Neural cell (in vitro differentiated cells): ENCODE data around the gene ANKRD35. TPM values are rescaled to one million over a fixed set of nuclear protein-coding genes. Genes with fewer than 3 reads are reported as not detected.

Experiments used
- H2AFZ ChIP-seq: fragments of 200-600, 300-800 bp; sonication (generic), shearing (Covaris generic); 2 replicates; pipeline ENCODE4 v1.6.0; 2014; ENCODE audit warnings: low read depth, mild to moderate bottlenecking, antibody characterized with exemption, low read length, moderate library complexity
- H3F3A ChIP-seq: fragments of 200-600 bp; shearing (Covaris generic); 2 replicates; pipeline ENCODE4 v1.6.1; 2016; ENCODE audit warnings: mild to moderate bottlenecking, moderate library complexity, mixed read lengths, antibody characterized with exemption, low read length; ENCODE audit not compliant: insufficient read depth, poor library complexity, severe bottlenecking
- H3K27ac ChIP-seq: fragments of 200-600, 300-800 bp; sonication (generic), shearing (Covaris generic); 2 replicates; pipeline ENCODE4 v1.5.1; 2014; ENCODE audit warnings: mild to moderate bottlenecking, low read length, moderate library complexity
- H3K27me3 ChIP-seq: fragments of 300-800, 200-600 bp; sonication (generic), shearing (Covaris generic); 2 replicates; pipeline ENCODE4 v1.6.0; 2014; ENCODE audit warnings: mild to moderate bottlenecking, low read depth, low read length, moderate library complexity; ENCODE audit not compliant: insufficient read depth
- H3K36me3 ChIP-seq: fragments of 300-800, 200-600 bp; sonication (generic), shearing (Covaris generic); 2 replicates; pipeline ENCODE4 v1.5.1; 2014; ENCODE audit warnings: mild to moderate bottlenecking, antibody characterized with exemption, low read length, moderate library complexity; ENCODE audit not compliant: insufficient read depth
- H3K4me2 ChIP-seq: fragments of 300-800, 200-600 bp; sonication (generic), shearing (Covaris generic); 2 replicates; pipeline ENCODE4 v1.6.0; 2014; ENCODE audit warnings: mild to moderate bottlenecking, low read length
- H3K4me3 ChIP-seq: fragments of 300-800, 200-600 bp; sonication (generic), shearing (Covaris generic); 2 replicates; pipeline ENCODE4 v1.5.1; 2014; ENCODE audit warnings: mild to moderate bottlenecking, low read length, moderate library complexity
- H3K79me2 ChIP-seq: fragments of 200-600 bp; shearing (Covaris generic); replicated peaks from 2 replicates; pipeline ENCODE4 v1.6.0; 2014; ENCODE audit warnings: mild to moderate bottlenecking, low read length, moderate library complexity; ENCODE audit not compliant: insufficient read depth
- H3K9ac ChIP-seq: fragments of 300-800, 200-600 bp; sonication (generic), shearing (Covaris generic); 2 replicates; pipeline ENCODE4 v1.6.1; 2016; ENCODE audit warnings: mild to moderate bottlenecking, low read length, mixed read lengths
- H3K9me2 ChIP-seq: fragments of 200-600 bp; shearing (Covaris generic); 2 replicates; pipeline ENCODE4 v1.6.1; 2016; ENCODE audit warnings: mild to moderate bottlenecking, low read length, mixed read lengths; ENCODE audit not compliant: insufficient read depth
- H3K9me3 ChIP-seq: fragments of 200-600, 300-800 bp; sonication (generic), shearing (Covaris generic); 2 replicates; pipeline ENCODE4 v1.6.1; 2016; ENCODE audit warnings: mild to moderate bottlenecking, mixed run types, low read length, moderate library complexity, mixed read lengths
- H4K20me1 ChIP-seq: fragments of 200-600 bp; shearing (Covaris generic); 2 replicates; pipeline ENCODE4 v1.6.1; 2016; ENCODE audit warnings: mild to moderate bottlenecking, mixed run types; ENCODE audit not compliant: insufficient read depth
- EP300 ChIP-seq: fragments of 450-650 bp; conservative IDR thresholded peaks from 2 replicates; pipeline ENCODE4 v1.6.1; 2014; ENCODE audit warnings: antibody characterized with exemption, mild to moderate bottlenecking, moderate library complexity; ENCODE audit not compliant: poor library complexity, severe bottlenecking
- EZH2 ChIP-seq: fragments of 200-600, 300-800 bp; shearing (Covaris generic), sonication (generic); IDR thresholded peaks from 2 replicates; pipeline ENCODE4 v1.6.1; 2014; ENCODE audit warnings: antibody characterized with exemption, low read length, borderline replicate concordance, mild to moderate bottlenecking; ENCODE audit not compliant: insufficient read depth, poor library complexity, severe bottlenecking
- POLR2AphosphoS5 ChIP-seq: IDR thresholded peaks from 2 replicates; pipeline ENCODE4 v1.6.1; 2012
- RAD21 ChIP-seq: fragments of 450-650 bp; conservative IDR thresholded peaks from 2 replicates; pipeline ENCODE4 v1.6.1; 2014; ENCODE audit warnings: antibody characterized with exemption, mild to moderate bottlenecking, moderate library complexity
- SMC3 ChIP-seq: fragments of 450-650 bp; conservative IDR thresholded peaks from 2 replicates; pipeline ENCODE4 v1.6.1; 2014; ENCODE audit warnings: antibody characterized with exemption, mild to moderate bottlenecking, moderate library complexity; ENCODE audit not compliant: poor library complexity
- TAF1 ChIP-seq: IDR thresholded peaks from 2 replicates; pipeline ENCODE4 v1.6.1; 2012; ENCODE audit warnings: low read depth
- polyA plus RNA-seq: library from polyadenylated mRNA; depleted of rRNA; stranded (reverse); fragments of >200 nt; gene quantifications from 2 replicates; pipeline ENCODE4 v1.2.3, GENCODE V29; 2014
- TF ChIP-seq, protein P1 (sequence below): IDR thresholded peaks from 2 replicates; pipeline ENCODE4 v1.6.1; 2012; ENCODE audit warnings: borderline replicate concordance
- TF ChIP-seq, protein P2 (sequence below): fragments of 450-650 bp; IDR thresholded peaks from 2 replicates; pipeline ENCODE4 v1.5.1; 2014; ENCODE audit warnings: antibody characterized with exemption, mild to moderate bottlenecking, moderate library complexity; ENCODE audit not compliant: poor library complexity, severe bottlenecking

Gene ANKRD35
- polyA plus RNA-seq, 1 donor from 2014 or later, result not detected

DNA sequence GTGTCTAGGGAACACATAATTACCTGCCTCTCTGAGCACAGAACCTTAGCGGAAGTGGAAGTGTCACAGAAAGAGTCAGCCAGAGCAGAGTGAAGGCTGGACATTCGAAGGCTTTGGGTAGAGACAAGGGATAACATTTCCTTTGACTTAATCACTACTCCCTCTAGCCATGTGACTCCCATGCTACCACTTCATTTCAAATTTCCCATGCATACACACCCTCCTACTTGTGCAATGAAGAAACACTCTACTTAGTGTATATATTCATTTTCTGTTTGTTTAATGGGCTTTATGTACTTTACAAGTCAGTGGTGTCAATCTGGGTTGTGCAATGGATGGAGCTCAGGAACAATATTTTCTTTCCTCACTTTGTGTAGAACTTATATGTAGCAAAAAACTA, 6.9 kb downstream of the ANKRD35 start:
- H3K36me3 ChIP-seq, result no peaks in the 10 kb centered on the region
- H3K9ac ChIP-seq, result no peak overlapping the region
- H3K9me2 ChIP-seq, result no peaks in the 10 kb centered on the region
- no peak overlapping the region for H3K4me2 ChIP-seq
- no peaks in the 10 kb centered on the region for H3F3A ChIP-seq
- no peaks in the 10 kb centered on the region for H4K20me1 ChIP-seq
- H3K27ac ChIP-seq, result no peak overlapping the region
- no peak for TF ChIP-seq EZH2
- TF ChIP-seq, protein P1, sequence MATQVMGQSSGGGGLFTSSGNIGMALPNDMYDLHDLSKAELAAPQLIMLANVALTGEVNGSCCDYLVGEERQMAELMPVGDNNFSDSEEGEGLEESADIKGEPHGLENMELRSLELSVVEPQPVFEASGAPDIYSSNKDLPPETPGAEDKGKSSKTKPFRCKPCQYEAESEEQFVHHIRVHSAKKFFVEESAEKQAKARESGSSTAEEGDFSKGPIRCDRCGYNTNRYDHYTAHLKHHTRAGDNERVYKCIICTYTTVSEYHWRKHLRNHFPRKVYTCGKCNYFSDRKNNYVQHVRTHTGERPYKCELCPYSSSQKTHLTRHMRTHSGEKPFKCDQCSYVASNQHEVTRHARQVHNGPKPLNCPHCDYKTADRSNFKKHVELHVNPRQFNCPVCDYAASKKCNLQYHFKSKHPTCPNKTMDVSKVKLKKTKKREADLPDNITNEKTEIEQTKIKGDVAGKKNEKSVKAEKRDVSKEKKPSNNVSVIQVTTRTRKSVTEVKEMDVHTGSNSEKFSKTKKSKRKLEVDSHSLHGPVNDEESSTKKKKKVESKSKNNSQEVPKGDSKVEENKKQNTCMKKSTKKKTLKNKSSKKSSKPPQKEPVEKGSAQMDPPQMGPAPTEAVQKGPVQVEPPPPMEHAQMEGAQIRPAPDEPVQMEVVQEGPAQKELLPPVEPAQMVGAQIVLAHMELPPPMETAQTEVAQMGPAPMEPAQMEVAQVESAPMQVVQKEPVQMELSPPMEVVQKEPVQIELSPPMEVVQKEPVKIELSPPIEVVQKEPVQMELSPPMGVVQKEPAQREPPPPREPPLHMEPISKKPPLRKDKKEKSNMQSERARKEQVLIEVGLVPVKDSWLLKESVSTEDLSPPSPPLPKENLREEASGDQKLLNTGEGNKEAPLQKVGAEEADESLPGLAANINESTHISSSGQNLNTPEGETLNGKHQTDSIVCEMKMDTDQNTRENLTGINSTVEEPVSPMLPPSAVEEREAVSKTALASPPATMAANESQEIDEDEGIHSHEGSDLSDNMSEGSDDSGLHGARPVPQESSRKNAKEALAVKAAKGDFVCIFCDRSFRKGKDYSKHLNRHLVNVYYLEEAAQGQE, result no peak
- no peak for TF ChIP-seq SMC3
- TF ChIP-seq POLR2AphosphoS5, result no peak
- TF ChIP-seq, protein P2, sequence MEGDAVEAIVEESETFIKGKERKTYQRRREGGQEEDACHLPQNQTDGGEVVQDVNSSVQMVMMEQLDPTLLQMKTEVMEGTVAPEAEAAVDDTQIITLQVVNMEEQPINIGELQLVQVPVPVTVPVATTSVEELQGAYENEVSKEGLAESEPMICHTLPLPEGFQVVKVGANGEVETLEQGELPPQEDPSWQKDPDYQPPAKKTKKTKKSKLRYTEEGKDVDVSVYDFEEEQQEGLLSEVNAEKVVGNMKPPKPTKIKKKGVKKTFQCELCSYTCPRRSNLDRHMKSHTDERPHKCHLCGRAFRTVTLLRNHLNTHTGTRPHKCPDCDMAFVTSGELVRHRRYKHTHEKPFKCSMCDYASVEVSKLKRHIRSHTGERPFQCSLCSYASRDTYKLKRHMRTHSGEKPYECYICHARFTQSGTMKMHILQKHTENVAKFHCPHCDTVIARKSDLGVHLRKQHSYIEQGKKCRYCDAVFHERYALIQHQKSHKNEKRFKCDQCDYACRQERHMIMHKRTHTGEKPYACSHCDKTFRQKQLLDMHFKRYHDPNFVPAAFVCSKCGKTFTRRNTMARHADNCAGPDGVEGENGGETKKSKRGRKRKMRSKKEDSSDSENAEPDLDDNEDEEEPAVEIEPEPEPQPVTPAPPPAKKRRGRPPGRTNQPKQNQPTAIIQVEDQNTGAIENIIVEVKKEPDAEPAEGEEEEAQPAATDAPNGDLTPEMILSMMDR, result no peak
- no peak for TF ChIP-seq RAD21
- TF ChIP-seq EP300, result no peak
- no peaks in the 10 kb centered on the region for H3K9me3 ChIP-seq
- H3K79me2 ChIP-seq, result no peaks in the 10 kb centered on the region
- H3K4me3 ChIP-seq, result no peak overlapping the region
- peaks cover 4% of the 10 kb centered on the region for H3K27me3 ChIP-seq
- H2AFZ ChIP-seq, result no peak overlapping the region

DNA sequence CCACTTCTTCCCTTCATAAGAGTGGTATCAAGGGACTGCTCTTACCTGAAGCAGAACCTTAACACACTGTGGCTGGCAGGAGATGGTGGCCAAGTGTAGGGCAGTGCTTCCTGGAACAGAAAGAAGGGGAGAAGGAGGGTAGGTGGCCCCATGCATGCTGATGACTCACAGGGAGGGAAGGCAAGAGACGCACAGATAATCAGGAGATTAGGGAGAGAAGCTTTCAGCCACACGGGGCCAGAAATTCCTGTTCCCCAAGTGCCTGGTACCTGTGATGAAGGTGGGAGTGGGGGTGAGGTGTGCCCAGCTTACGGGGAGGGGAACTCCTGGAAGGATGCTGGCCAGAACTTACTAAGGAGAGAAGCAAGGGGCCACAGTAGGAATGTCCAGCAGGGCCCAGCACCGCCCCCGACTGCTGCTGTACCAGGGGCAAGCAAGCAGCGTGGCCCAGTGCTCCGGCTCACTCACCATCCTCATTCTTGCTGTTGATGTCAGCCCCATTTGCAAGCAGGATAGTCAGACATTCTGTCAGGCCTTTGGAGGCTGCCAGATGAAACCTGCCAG, 7.7 kb downstream of the ANKRD35 start:
- H3K9me2 ChIP-seq, result no peaks in the 10 kb centered on the region
- H3K9ac ChIP-seq, result no peak overlapping the region
- no peak overlapping the region for H3K27ac ChIP-seq
- no peak overlapping the region for H3K4me3 ChIP-seq
- H3K9me3 ChIP-seq, result no peaks in the 10 kb centered on the region
- no peaks in the 10 kb centered on the region for H3K36me3 ChIP-seq
- TF ChIP-seq POLR2AphosphoS5 (no peak), EP300 (no peak), SMC3 (no peak), RAD21 (no peak), TAF1 (no peak)
- TF ChIP-seq, protein P1, result no peak
- H4K20me1 ChIP-seq, result no peaks in the 10 kb centered on the region
- H2AFZ ChIP-seq, result no peak overlapping the region
- no peaks in the 10 kb centered on the region for H3F3A ChIP-seq
- H3K79me2 ChIP-seq, result no peaks in the 10 kb centered on the region
- H3K27me3 ChIP-seq, result no peaks in the 10 kb centered on the region
- no peak overlapping the region for H3K4me2 ChIP-seq
